GM18517 (cell line): Measurements from ENCODE around the gene TEPSIN.
"Not testable (repeated sequence)": the region's sequence is repeated elsewhere in the genome, so short reads cannot be mapped to it uniquely, and the experiment has no call there.

Experiments
- ATAC-seq: cut with Tn5 transposase; IDR thresholded peaks from one replicate; pipeline ENCODE4 v1.9.1; 2021; ENCODE audit warnings: mild to moderate bottlenecking, moderate library complexity; ENCODE audit not compliant: unreplicated experiment

The TEPSIN gene

DNA sequence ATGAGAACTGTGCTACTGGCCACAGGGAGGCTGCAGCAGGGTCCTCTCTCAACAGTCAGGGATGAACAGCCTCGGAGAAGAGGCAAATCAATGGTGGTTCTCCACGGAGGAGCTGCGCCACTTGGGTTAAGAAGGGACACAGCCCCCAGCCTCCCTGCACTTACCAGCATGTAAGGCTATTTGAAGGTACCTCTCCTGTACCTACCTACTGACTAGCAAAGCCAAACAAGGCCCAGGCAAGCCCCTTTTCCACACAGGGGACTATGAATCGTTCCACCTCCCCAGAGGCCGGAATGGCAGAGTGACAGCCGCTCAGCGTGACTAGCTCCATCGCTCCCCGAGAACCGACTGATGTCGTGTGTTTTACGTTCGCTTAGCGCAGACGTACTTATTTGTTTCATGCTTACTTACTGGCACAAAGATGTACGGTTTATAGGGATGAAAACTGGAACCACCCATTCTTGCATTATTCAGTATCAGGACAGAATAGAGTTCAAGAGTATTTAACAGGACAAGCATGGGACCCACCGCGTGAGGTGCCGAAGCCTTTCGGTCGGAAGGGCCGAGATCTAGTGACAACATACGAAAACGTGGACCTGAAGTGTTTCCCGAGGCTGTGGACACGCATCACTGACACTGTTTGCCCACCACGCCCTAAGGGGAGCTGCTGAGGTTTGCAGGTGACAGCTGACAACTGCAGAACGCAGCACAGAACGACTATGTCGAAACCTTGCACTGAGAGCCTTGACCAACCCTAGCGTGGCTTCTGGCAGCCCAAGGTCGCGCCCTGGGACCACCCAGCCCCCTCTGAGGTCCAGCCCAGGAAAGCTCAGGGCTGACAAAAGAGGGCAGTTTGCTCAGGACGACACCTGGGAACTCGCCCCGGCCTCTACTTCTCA, 1.0 kb downstream of the TEPSIN start:
- no peak for ATAC-seq

DNA sequence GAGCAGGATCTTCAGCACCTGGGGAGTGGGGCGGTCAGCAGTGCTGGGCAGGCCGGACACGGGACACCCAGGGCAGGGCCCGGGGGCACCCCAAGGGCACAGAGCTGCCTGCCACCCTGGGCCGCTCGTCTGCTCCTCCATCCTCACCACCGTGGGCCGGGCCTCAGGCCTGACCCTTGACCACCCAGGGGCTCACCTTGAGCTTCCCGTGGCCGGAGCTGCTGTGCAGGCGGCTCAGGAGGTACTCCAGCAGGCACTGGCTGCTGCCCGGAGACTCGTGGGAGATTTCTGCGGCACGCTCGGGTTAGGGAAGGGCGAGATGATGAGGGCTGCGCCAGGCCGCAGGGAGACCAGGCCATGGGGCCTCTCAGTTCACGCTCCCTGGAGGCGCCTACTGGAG, 2.1 kb downstream of the TEPSIN start:
- no peak for ATAC-seq

DNA sequence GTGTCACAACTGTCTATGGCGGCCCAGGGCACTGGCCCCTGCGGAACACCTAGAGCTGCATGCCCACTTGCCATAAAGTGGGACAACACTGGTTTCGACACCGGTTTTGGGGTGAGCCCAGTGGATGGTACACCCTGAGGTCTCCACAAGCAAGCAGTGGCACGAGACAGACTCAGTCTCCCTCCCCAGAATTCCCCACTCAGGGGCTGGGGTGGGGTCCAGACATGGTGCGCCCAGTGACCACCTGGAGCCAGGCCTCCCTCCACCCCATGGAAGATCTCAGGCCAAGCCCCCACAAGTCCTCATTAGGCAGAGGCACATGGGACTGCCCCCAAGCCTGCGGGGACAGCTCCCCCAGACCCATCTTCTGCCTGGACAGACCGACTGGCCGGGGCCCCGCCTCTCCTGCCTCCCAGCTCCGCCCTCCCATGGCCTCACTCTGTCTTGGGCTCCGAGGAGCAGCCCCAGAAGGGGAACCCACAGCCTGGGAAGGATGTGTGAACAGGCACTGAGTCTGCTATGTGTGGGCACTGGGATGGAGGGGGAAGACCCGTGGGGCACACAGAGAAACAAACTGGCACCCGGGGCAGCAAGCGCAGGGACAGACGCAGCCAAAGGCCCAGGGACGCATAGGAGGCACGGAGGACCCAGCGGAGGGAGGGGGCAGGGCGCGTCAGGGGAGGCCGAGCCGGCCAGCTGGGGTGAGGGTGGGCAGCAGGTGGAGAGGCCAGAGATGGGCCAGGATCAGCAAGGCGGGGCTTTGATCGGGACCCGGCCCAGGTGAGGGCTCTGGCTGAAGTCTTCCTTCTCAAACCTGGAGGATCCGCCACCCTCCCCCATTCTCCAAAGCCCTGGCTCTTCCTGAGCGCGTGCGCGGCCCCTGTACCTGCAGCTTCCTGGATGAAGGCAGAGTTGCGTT, 2.8 kb downstream of the TEPSIN start:
- ATAC-seq: no peak

DNA sequence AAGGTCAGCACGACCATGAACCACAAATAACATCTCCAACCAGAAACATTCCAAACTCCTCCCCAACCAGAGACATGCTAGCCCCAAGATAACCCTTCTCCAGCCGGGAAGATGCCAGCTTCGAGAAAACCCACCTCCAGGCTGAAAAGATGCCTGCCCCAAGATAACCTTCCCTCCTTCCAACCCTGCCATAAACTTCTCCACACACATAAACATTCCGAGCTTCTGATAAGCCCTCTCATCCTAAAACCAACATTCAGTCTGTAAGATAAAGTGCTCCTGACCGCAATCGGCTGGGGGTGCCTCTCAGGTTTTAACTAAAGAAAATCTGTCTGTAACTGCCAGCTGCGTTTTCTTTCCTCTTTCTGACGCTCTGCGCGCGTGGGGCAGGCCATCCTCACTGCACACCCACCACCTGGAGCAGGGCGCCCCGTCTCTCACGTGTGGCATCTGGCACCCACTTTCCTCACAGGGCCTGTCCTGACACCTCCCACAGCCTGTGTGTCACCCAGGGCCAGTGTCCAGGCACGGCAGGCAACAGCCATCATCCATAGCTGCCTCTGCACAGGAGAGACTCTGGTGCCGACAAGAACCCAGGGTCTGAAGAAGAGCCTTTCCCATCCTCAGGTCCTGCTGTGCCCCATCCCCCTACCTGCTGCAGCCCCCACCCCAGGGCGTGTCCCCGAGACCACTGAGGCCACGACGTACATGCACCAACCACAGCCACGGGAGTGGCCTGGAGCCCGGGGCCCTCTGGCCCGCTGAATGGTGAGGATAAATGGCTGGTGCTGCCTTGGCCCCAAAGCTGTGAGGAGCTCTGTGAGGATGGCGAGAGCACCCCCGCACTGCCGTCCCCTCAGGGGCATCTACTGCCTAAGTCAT, 3.7 kb downstream of the TEPSIN start:
- no peak for ATAC-seq

DNA sequence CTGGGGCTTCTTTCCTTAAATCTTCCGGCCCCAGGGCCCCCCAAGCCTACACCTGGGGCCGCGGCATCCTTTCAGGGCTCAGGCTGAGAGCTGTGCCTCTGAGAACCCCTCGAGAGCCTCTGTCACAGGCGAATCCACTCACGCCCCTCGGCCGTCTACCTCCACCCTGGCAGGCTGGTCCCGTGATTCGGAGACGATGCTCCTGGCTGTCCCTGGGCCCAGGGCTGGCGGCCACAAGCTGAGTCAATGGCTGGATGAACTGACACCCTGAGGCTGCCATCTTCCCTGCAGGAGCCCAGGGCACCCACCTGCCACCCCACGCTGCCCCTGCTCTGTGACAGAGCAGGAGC, 4.4 kb downstream of the TEPSIN start:
- no peak for ATAC-seq

DNA sequence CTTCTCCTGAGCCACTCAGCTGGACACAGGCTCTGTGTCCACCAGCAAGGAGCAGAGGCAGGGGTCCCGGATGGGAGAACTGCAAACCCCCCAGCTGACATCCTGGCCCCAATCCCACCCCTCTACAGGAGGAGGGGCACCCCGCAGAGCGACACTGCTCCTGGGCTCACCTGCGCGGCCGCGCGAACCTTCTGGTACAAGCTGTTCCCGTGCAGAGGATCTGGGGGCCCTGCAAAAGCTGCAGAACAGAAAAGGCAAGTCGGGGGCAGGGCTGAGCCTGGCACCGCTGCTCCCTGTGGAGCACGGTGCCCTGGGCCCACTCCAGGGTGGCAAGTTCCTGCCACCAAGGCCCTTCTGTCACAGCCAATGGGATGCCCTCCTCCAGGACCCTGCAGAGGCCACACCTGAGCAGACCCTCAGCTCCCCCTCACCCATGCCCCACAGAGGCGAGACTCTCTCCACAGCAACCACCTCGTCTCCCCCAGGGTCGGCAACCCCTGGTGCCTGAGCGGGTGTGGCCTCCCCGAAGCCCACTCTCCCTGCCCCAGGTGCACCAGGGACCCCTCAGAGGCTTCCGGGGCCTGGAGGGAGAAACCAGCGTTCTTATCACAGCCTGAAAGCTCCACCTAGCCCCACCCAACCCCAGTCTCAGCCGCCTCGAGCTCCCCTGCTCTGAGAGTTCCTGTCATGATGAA, 4.9 kb downstream of the TEPSIN start:
- no peak for ATAC-seq

DNA sequence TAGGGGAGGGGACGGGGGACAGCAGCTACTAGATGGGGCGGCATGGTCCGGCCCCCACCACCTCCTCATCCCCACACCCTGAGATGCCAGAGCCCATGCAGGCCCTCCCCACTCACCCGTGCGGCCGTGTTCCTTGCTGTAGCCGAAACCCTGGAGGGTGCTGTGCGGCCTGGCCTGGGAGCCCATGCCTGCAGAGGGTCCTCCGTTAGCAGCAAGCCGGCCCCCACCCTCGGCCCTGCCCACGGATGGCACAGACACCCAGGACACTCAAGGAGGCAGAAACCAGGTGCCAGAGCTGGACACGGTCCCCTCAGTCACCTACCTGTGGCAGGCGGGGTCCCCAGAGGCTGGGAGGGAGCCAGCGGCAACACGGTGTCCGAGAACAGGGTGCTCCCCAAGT, 5.5 kb downstream of the TEPSIN start:
- ATAC-seq: no peak

DNA sequence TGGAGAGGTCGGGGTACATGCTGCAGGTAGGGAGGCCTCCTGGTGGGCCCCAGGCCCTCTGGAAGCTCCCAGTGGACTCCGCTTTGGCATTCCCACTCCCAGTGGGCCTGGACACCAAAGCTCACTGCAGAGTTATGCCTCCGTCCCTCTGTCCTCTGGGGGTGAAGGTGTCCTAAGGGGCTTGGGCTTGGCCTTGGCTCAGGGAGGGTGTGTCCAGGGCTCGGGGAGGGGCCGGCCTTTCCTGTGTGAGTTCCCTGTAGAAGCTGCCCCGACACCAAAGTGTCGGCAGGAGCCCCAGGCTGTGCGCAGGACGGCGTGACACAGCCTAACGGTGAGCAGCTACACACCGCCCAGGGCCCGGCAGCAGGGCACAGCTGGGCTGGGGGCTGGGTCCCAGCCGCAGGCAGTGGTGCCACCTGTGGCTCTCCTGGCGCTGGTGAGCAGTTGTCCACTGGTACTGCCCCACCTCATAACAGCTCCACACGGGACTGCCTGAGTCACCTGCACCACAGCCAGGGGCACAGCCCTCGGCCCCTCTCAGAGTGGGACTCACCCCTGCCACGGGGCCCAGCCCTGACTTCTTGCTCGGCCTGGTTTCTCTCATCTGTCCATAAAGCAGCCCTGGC, 6.1 kb downstream of the TEPSIN start:
- ATAC-seq: no peak

DNA sequence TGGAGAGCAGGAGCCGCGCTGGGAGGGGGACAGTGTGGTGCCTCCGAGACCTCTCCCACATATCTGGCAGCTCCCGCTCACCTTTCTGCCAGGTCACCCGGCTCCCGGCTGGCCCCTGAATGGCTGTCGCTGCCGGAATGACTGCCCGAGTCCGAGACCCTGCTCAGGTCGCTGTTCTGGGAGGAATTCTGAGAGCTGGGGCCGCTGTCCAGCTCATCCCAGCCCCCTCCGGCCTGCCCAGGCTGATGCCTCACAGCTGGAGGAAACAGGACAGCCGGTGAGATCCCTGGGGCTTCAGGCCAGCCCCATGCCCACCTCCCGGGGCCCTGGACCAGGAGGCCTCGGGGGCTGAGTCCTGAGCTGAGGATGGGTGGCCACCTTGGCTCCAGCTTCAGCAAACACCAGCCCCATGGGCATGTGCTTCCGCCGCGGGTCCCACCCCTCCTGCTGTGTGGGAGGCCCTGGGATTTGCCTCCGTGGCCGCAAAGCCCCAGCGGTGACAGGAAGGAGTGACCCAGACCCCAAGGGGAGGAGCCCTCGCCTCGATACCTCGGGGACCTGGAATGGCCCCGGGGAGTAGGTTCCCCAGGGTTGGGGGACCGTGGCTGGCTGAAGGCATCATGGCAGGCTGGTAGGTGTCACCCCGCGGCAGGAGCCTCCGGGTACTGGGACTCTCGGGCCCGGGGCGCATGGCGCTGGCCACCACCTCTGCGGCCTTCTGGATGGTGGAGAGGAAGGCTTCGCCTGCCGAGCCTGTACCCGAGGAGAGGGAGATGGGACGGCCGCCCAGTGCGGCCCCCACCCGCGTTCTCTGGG, 6.9 kb downstream of the TEPSIN start:
- ATAC-seq: no peak

DNA sequence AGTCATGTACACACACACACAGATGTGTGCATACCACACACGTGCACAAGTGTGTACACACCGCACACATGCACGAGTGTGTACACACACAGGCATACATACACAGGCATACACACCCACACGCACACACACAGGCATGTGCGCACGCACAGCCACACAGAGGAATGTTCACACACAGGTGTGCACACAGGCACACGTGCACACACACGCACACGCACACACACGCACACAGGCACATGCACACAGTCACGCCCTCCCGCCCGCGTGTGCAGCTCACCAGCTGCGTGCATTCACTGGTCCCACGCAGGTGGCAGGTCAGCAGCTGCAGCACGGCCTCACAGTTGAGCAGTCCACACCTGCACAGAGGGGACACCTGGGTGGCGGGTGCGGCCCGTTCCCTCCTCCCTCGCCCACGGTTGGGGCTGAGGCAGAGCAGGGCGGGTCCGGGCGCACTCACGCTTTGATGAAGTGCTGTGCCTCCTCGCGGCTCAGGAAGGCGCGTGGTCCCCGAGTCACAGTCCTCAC, 7.7 kb downstream of the TEPSIN start:
- ATAC-seq: no peak

DNA sequence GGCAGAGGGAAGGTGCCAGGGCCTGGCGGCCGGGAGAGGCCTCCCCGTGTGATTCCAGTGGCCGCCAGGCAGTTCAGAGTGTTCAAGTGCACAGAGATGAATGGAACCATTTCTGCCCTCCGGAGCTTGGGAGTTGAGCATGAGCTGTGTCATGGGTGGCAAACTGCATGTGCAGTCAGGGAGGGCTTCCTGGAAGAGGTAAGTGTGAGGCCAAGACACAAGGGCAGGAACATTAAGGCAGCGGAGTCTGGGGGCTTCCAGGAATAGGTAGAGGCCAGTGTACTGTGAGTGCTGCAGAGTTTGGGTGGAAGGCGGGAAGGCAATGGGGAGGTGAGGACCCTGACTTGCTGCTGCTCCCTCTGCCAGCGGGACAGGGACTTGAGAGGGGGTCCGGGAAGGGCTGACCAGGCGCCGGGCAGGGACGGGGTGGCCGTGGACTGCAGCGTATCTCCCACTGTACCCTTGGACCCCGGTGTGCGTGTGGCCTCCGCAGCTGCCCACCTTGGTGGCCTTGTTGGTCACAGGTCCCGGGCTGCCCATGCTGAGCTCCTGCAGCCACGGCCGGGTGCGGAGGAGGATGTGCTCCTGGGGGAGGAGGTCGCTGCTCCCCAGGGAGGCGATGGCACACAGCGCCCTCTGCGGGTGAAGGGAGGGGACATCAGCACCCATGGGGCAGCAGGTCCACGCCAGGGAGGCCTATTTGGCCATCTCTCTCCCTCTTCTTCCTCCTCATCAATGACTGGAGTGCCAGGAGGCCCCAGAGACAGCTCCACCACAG, 8.6 kb downstream of the TEPSIN start:
- no peak for ATAC-seq

DNA sequence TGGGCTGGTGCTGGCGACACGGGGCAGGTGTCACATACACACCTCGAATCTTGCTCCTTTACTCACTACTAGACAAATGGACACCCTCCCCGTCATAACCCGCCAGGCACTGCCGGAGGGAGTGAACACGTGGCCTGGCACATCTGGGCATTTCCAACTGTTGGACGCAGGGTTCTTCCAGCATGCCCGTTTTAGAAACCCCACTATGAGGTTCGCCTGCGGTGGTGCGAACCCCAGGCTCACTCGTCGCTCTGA, 9.3 kb downstream of the TEPSIN start:
- no peak for ATAC-seq

DNA sequence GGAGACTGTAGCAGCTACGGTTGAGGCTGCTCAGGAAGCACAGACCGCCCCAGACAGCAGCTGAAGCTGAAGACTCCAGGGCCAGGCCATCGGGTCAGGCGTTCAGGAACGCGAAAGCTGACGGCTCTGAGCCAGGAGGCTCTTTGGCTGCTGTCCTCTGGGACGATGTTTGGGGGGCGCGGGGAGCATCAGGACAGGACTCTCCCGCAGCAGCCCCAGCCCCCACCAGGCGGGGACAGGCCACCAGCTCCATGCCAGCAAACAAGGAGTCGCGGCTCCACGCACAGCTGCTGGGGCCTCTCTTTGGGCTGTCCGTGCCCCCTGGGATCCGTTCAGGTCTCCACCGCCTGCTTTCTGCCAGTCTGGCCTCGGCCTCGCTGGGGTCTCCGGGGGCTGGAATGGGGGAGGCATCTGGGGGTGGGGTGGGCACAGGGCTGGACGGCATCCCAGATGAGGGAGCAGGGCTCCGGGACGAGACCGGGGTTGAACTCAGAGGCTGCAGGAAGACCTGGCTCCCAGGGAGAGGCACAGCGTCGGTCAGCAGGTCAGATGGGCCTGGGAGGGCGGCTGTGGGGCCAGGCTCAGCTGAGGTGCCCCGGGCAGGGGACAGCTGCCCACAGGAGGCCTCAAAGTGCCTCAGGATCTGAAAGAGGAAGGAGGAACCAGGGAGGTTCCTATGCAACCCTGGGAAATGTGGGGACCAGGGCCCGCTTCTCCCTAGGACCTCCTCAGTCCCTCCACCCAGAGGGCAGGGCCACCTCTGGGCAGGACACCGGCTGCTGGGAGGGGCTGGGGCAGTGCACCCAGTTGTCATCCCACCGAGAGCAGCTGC, 9.8 kb downstream of the TEPSIN start:
- no peak for ATAC-seq

DNA sequence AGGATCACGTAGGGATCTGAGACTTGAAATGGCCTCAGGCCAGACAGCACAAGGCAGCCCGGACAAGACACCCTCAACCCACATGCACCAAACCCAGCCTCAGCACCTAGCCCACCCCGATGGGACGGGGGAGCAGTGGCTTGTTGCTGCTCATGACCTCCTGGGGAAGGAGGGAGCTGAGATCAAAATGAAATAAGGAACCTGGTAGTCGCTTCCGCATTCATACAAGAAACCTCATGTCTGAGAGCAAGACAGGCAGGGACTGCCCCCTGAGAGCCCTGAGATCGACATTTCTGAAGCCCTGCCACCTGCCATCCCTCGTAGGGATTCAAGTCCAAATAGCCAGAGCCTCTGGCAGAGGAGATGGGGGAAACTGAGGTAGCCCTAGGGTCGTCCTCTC, 10.4 kb downstream of the TEPSIN start:
- ATAC-seq: no peak

DNA sequence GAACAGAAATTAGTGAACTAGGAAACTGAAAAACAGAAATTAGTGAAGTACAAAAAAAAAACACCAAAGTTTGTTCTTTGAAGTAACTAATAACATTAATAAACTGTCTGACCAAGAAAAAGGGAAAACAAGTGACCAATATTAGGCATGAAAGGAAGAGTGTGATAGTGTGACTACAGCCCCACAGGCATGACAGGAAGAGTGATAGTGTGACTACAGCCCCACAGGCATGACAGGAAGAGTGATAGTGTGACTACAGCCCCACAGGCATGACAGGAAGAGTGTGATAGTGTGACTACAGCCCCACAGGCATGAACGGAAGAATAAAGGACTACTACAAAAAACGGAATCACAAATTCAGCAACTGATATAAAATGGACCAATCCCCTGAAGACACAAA, 11.2 kb downstream of the TEPSIN start:
- not testable (repeated sequence) for ATAC-seq

DNA sequence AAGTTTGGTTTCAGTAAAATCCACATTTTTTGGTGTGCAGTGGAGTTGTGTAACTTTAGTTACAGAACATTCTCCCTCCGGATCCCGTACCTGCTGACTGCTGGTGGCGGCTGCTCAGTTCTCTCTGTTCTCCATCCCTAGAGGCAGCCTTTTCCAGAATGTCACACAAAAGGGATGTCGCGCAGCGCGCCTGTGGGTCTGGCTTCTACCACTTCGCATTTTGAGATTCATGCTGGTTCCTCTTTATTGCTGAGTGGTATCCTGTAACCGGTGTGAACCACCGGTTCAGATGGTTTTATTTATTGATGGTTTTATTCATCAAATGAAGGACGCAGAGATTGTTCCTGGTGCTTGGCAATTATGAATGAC, 15.1 kb downstream of the TEPSIN start:
- ATAC-seq: no peak

DNA sequence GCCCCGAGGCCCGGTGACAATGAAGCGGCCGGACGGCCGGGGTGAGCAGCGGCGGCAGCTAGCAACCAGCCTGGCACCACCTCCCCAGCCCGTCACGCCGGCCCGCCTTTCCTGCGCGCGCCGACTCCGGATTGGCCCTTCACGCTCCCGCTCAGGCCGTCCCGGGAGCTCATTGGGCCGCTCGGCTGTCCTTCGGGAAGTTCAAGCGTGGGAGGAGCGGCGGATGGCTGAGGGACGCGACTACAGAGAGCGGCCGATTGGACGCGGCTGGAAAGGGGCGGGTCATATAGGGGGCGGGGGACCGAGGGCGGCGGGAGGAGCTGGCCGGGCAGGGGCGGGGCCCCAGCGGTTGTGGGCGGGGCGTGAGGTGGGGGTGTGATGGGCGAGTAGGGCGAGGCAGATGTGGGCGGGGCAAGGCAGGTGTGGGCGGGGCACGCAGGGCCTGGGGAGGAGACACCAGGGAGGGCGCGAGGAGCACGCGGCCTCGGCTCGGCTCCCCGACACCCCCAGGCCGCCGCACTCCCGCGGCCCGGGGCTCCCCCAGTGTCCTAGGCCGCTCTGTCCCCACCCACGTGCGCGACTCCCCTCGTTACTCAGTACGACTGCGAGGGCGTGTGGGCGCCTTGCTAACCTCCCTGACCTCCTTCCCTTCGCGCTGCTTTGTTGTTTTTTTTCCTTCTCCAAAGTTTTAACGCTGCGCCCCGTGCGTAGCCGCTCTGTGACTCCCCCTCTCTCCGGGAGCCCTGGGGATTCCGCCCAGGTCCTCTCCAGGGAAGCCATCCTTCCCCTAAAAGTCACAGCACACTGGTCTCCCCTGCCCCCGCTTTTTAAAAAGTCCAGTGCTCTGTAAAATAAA, 15.7 kb downstream of the TEPSIN start, which contains the start of gene CEP131:
CEP131 (minus strand) TSS at position 60 of the 856 bp plus-strand sequence. CDS start 2,909 bp downstream, outside the sequence.
- peak; percentile 75 for ATAC-seq
